GM21515 (cell line): ENCODE measurements around the gene WIPF1.

ENCODE experiments used
- ATAC-seq: cut with Tn5 transposase; IDR thresholded peaks from one replicate; pipeline ENCODE4 v1.9.1; 2021; ENCODE audit not compliant: unreplicated experiment

Gene WIPF1

GRCh38 chr2:174623106-174623637 lies 25.6 kb upstream of the WIPF1 start:
- ATAC-seq: no peak

- ATAC-seq: no peak
Measured at GRCh38 chr2:174621323-174621722, 23.7 kb upstream of the WIPF1 start.

GRCh38 chr2:174618179-174618578 lies 20.6 kb upstream of the WIPF1 start:
- no peak for ATAC-seq

GRCh38 chr2:174617718-174618117 lies 20.1 kb upstream of the WIPF1 start:
- no peak for ATAC-seq

GRCh38 chr2:174617120-174617519 lies 19.5 kb upstream of the WIPF1 start:
- ATAC-seq: no peak

- ATAC-seq: no peak
Measured at GRCh38 chr2:174615871-174616436, 18.4 kb upstream of the WIPF1 start.

GRCh38 chr2:174614261-174614660 lies 16.7 kb upstream of the WIPF1 start:
- ATAC-seq: no peak

- no peak for ATAC-seq
Measured at GRCh38 chr2:174613531-174613930, 15.9 kb upstream of the WIPF1 start.

- no peak for ATAC-seq
Measured at GRCh38 chr2:174612970-174613369, 15.4 kb upstream of the WIPF1 start.

- no peak for ATAC-seq
Measured at GRCh38 chr2:174611854-174612253, 14.2 kb upstream of the WIPF1 start.

- ATAC-seq: no peak
Measured at GRCh38 chr2:174611006-174611405, 13.4 kb upstream of the WIPF1 start.

- no peak for ATAC-seq
Measured at GRCh38 chr2:174610243-174610995, 12.8 kb upstream of the WIPF1 start.

GRCh38 chr2:174609261-174609660 lies 11.7 kb upstream of the WIPF1 start:
- ATAC-seq: no peak

GRCh38 chr2:174608866-174609214 lies 11.2 kb upstream of the WIPF1 start:
- peak; percentile 32 for ATAC-seq

GRCh38 chr2:174607989-174608865 lies 10.6 kb upstream of the WIPF1 start:
- ATAC-seq: peak; percentile 60

- no peak for ATAC-seq
Measured at GRCh38 chr2:174607584-174607983, 10.0 kb upstream of the WIPF1 start.

GRCh38 chr2:174606336-174606735 lies 8.7 kb upstream of the WIPF1 start:
- no peak for ATAC-seq

GRCh38 chr2:174605687-174606086 lies 8.1 kb upstream of the WIPF1 start:
- no peak for ATAC-seq

- no peak for ATAC-seq
Measured at GRCh38 chr2:174603280-174603679, 5.7 kb upstream of the WIPF1 start.

GRCh38 chr2:174602745-174603144 lies 5.1 kb upstream of the WIPF1 start:
- ATAC-seq: no peak

- peak; percentile 23 for ATAC-seq
Measured at GRCh38 chr2:174600349-174600748, 2.7 kb upstream of the WIPF1 start.
